HUES64 (cell line): Measurements from ENCODE around the gene TM9SF4.

ENCODE experiments used
- H3K27ac ChIP-seq: 2 replicates; pipeline ENCODE4 v1.7.0; 2013; ENCODE audit warnings: low read depth, low read length, inconsistent platforms
- H3K27me3 ChIP-seq: 2 replicates; pipeline ENCODE4 v1.6.1; 2013; ENCODE audit warnings: mild to moderate bottlenecking, low read length; ENCODE audit not compliant: insufficient read depth
- H3K36me3 ChIP-seq: 2 replicates; pipeline ENCODE4 v1.6.1; 2013; ENCODE audit warnings: mild to moderate bottlenecking, low read length; ENCODE audit not compliant: insufficient read depth
- H3K4me1 ChIP-seq: 2 replicates; pipeline ENCODE4 v1.6.1; 2013; ENCODE audit warnings: mild to moderate bottlenecking, low read length, moderate library complexity; ENCODE audit not compliant: insufficient read depth
- H3K4me3 ChIP-seq: 2 replicates; pipeline ENCODE4 v1.5.1; 2013; ENCODE audit warnings: mild to moderate bottlenecking, low read length, moderate library complexity
- H3K9ac ChIP-seq: 2 replicates; pipeline ENCODE4 v1.6.1; 2013; ENCODE audit warnings: mild to moderate bottlenecking, low read depth, low read length
- H3K9me3 ChIP-seq: 2 replicates; pipeline ENCODE4 v1.6.1; 2013; ENCODE audit warnings: low read depth, low read length; ENCODE audit not compliant: insufficient read depth
- WGBS: fragments of 150-250, 120-280 bp; methylation state at CpG from one replicate; pipeline ENCODE4 v1.1.7; 2013; ENCODE audit warnings: missing lambda C conversion rate; 5-methylcytosine and 5-hydroxymethylcytosine counted together

TM9SF4 gene

DNA sequence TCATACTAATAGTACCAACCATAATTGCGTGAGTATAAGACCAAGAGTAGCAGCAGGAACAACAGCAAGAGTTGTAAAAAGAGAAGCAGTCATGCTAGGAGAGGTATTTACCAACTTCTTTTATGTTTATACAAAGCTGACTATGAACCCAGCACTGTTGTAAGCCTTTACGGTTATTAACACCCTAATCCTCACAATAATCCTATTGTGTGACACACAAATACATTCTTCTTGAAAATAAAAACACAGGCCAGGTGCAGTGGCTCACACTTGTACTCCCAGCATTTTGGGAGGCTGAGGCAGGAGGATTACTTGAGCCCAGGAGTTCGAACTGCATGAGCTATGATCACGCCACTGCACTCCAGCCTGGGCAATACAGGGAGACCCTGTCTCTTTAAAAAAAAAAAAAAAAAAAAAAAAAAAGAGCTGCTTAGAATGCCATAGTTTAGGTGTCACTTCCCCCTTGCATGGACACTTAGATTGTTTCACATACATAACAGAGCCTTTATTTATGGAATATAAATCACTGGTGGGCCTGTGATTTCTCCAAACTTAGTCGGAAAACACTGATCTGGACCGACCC lies 37.3 kb upstream of the TM9SF4 start:
- Histone ChIP-seq H3K4me1 (no peaks in the 10 kb centered on the region), H3K27me3 (no peaks in the 10 kb centered on the region), H3K9ac (no peak overlapping the region), H3K9me3 (no peaks in the 10 kb centered on the region), H3K36me3 (no peaks in the 10 kb centered on the region), H3K27ac (no peak overlapping the region), H3K4me3 (no peak overlapping the region)
- 86% methylated on average over 6 of the region's 6 CpGs for WGBS

DNA sequence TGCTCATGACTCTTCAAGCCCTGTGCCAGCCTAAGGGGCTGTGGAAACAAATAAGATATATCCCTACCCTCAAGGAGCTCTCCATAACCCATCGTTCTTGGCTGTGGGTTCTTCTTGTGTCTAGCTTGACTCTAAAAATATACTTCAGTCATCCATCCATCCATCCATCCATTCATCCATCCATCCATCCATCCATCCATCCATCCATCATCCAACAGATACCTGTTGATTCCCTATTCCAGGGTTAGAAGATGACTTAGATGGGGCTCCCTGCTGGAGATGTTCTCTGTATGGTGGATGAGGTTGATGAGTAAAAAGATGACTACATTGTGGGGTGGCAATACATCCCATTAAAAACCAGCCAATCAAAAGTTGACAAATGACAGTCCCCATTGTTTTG lies 34.0 kb upstream of the TM9SF4 start:
- H3K27me3 ChIP-seq, result no peaks in the 10 kb centered on the region
- H3K9me3 ChIP-seq, result no peaks in the 10 kb centered on the region
- no peak overlapping the region for H3K27ac ChIP-seq
- no peak overlapping the region for H3K4me3 ChIP-seq
- H3K9ac ChIP-seq, result no peak overlapping the region
- no peaks in the 10 kb centered on the region for H3K36me3 ChIP-seq
- 85% methylated on average over 1 of the region's 1 CpG for WGBS
- H3K4me1 ChIP-seq, result no peaks in the 10 kb centered on the region

DNA sequence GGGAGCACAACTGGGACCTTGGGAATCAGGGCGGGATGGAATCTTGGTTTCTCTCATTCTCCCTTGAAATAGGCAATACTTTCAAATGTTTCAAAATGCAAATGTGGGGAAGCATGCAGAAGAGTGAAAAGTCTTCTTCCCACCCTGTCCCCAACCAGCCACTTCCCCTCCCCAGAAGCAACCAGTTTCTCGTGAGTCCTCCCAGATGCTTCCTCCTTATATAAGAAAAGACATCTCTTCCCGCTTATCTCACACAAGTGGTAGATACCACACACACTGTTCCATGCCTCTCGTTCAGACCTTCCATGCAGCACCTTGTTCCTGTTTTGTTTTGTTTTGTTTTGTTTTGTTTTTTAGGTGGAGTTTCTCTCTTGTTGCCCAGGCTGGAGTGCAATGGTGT lies 32.3 kb upstream of the TM9SF4 start:
- Histone ChIP-seq H3K4me1 (no peaks in the 10 kb centered on the region), H3K27me3 (no peaks in the 10 kb centered on the region), H3K4me3 (no peak overlapping the region), H3K36me3 (no peaks in the 10 kb centered on the region), H3K9ac (no peak overlapping the region), H3K9me3 (no peaks in the 10 kb centered on the region), H3K27ac (no peak overlapping the region)
- WGBS, result 90% methylated on average over 3 of the region's 4 CpGs

DNA sequence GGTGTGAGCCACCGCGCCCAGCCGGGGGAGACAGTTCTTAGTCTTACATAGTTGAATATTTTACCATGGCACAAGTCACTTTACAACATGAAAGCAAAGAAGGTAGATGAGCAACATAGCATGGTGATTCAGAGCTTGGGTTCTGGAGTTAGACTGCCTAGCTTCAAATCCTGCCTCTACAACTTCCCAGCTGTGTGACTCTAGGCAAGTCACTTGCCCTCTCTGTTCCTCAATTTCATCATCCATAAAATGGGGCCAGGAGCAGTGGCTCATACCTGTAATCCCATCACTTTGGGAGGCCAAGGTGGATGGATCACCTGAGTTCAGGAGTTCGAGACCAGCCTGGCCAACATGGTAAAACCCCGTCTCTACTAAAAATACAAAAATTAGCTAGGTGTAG lies 31.2 kb upstream of the TM9SF4 start:
- 68% methylated on average over 4 of the region's 5 CpGs for WGBS
- no peaks in the 10 kb centered on the region for H3K9me3 ChIP-seq

DNA sequence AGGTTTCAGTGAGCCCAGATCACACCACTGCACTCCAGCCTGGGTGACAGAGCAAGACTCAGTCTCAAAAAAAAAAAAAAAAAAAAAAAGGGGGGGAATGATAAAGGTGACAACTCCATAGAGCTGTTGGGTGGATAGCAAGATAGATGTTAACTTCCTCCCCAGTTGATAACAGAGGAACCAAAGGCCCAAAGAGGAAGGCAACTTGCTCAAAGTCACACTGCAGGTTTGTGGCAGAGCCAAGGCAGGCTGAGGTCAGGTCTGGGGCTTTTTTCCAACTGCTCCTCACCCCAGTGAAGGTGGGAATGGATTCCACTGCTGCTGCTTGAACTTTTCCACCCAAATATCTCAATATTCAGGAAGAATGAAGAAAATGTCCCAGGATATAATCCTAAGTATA lies 30.7 kb upstream of the TM9SF4 start:
- H3K36me3 ChIP-seq, result no peaks in the 10 kb centered on the region

More for the DNA sequence above, 31.2 kb upstream of the TM9SF4 start:
- Histone ChIP-seq H3K9ac (no peak overlapping the region), H3K36me3 (no peaks in the 10 kb centered on the region), H3K4me3 (no peak overlapping the region), H3K27ac (no peak overlapping the region), H3K27me3 (no peaks in the 10 kb centered on the region), H3K4me1 (no peaks in the 10 kb centered on the region)

DNA sequence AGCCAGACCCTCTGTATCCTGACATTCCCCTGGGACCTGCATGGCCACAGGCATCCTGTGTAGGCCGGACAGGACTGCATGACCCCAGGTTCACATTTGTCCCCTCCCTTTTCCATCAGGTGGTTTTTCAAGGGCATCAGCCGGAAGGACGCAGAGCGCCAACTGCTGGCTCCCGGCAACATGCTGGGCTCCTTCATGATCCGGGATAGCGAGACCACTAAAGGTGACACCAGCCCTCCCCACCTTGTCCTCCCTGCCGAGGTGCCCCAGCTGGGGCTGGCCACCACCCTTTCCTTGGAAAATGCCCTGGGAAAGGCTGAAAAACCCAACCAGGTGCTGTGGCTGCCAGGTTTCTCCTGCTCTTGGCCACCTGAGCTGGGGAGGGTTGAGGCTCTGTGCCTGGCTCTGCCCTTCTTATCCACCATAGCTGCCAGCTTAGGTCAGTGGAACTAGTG lies 29.8 kb upstream of the TM9SF4 start:
- no peak overlapping the region for H3K27ac ChIP-seq
- H3K27me3 ChIP-seq, result no peaks in the 10 kb centered on the region
- no peaks in the 10 kb centered on the region for H3K36me3 ChIP-seq
- no peaks in the 10 kb centered on the region for H3K9me3 ChIP-seq
- 78% methylated on average over 8 of the region's 8 CpGs for WGBS
- no peak overlapping the region for H3K9ac ChIP-seq
- H3K4me1 ChIP-seq, result no peaks in the 10 kb centered on the region
- no peak overlapping the region for H3K4me3 ChIP-seq

More for the DNA sequence above, 30.7 kb upstream of the TM9SF4 start:
- H3K27ac ChIP-seq, result no peak overlapping the region
- no peaks in the 10 kb centered on the region for H3K27me3 ChIP-seq
- no peak overlapping the region for H3K4me3 ChIP-seq
- no peak overlapping the region for H3K9ac ChIP-seq
- no peaks in the 10 kb centered on the region for H3K9me3 ChIP-seq
- H3K4me1 ChIP-seq, result no peaks in the 10 kb centered on the region

DNA sequence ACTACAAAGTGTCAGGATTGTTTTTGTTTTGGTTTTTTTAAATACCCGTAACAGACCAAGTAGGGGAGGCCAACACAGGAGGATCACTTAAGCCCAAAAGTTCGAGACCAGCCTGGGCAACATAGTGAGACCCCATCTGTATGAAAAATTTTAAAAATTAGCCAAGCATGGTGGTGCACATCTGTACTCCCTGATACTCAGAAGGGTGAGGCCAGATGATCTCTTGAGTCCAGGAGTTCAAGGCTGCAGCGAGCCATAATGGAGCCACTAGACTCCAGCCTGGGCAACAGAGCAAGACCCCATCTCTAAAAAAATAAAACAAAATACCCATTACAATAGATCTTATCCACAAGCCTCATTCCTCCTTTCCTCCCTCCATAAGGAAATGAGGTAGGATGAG lies 28.7 kb upstream of the TM9SF4 start:
- WGBS, result 94% methylated on average over 2 of the region's 3 CpGs

DNA sequence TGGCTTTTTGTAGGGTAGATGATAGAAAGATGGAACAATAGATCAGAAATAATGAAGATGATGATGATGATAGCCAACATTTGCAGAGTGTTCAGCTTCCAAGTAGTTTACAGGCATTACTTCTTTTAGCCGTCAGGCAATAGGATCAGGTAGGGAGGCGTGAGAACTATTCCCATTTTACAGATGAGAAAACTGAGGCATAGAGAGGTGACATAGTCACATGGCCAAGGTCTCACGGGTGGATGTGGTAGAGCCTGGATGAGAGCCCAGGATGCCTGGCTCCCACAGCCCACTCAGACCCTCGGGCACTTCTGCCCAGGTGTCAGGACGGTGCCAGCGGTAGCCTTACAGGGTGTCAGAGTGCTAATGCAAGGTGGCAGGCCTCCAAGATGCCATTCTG lies 26.0 kb upstream of the TM9SF4 start:
- Histone ChIP-seq H3K27me3 (no peaks in the 10 kb centered on the region), H3K9me3 (no peaks in the 10 kb centered on the region), H3K4me3 (no peak overlapping the region), H3K9ac (no peak overlapping the region), H3K4me1 (no peaks in the 10 kb centered on the region), H3K27ac (no peak overlapping the region), H3K36me3 (no peaks in the 10 kb centered on the region)
- WGBS, result 89% methylated on average over 6 of the region's 6 CpGs

More for the DNA sequence above, 28.7 kb upstream of the TM9SF4 start:
- no peak overlapping the region for H3K4me3 ChIP-seq
- no peak overlapping the region for H3K27ac ChIP-seq
- no peaks in the 10 kb centered on the region for H3K4me1 ChIP-seq
- no peaks in the 10 kb centered on the region for H3K36me3 ChIP-seq
- H3K9me3 ChIP-seq, result no peaks in the 10 kb centered on the region
- no peak overlapping the region for H3K9ac ChIP-seq
- H3K27me3 ChIP-seq, result no peaks in the 10 kb centered on the region

DNA sequence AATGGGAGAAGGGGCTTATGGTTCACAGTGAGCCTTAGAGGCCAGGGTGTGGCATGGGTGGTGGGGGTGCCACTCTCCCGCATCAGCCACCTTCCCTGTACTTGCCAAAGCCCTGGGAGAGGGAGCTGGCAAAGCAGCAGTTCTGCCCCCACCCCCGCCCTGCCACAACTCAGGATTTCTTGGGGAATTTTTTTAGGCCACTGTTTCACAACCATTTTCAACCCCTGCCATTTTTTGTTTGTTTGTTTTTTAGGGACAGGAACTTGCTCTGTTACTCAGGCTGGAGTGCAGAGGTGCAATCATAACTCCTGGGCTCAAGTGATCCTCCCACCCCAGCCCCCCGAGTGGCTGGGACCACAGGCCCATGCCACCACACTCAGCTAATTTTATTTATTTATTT lies 22.4 kb upstream of the TM9SF4 start:
- 98% methylated on average over 3 of the region's 3 CpGs for WGBS
- no peaks in the 10 kb centered on the region for H3K9me3 ChIP-seq
- no peak overlapping the region for H3K4me3 ChIP-seq
- H3K27ac ChIP-seq, result no peak overlapping the region
- H3K27me3 ChIP-seq, result no peaks in the 10 kb centered on the region
- no peaks in the 10 kb centered on the region for H3K36me3 ChIP-seq
- peaks cover 27% of the 10 kb centered on the region for H3K4me1 ChIP-seq
- no peak overlapping the region for H3K9ac ChIP-seq

DNA sequence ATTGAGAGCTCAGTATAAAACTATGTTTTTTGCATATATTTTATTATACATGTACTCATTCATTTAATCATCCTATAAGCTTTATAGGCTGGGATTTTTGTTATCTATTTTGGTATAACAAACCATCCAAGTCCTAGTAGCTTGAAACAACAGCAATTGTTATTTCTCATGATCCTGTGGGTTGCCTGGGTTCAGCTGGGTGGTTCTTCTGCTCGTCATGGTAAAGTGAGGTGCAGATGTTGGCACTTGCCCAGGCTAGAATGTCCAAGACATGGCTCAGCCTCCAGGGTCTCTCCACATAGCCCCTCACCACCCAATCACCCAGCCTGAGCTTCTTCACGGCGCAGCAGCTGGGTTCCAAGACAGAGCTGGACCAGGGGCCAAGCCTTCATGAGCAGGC lies 20.8 kb upstream of the TM9SF4 start:
- peaks cover 27% of the 10 kb centered on the region for H3K4me1 ChIP-seq
- H3K4me3 ChIP-seq, result no peak overlapping the region
- H3K9me3 ChIP-seq, result no peaks in the 10 kb centered on the region
- H3K36me3 ChIP-seq, result no peaks in the 10 kb centered on the region
- no peak overlapping the region for H3K9ac ChIP-seq
- H3K27ac ChIP-seq, result peak overlapping the region; percentile 82; the same call in 1 of the 2 replicates
- no peaks in the 10 kb centered on the region for H3K27me3 ChIP-seq
- WGBS, result 95% methylated on average over 3 of the region's 3 CpGs

DNA sequence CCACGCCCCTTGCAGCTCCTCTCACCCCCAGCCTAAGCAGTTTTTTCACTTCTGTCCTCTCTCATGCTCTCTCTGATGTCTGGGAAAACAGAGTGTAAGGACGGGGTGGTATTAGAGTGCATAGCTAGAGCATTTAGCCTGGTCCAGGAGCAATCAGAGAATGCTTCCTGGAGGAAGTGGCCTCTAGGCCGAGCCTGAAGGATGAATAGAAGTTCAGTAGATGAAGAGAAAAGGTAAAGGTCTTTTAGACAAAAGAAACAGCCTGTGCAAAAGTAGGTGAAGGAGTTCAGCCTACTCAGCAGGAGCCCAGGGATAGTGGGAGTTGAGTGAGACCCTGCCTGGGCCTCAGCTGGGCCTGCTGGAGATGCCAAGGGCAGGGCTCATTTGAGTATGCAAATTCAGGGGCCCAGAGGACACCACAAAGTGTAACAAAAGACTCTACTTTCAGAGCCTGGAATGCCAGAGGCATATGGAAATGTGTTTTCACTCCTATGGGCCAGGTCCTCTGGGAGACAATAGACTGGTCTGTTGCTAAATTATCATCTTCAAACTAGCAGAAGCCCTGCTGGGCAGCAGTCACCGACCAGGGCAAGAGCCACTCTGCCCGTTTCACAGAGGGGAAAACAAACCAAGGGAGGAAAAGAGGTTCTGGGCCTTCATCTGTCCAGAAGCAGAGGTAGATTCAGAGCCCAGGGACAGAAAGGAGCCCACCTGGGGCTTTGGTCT lies 19.7 kb upstream of the TM9SF4 start:
- peaks cover 27% of the 10 kb centered on the region for H3K4me1 ChIP-seq
- peak overlapping the region; percentile 91 for H3K27ac ChIP-seq
- H3K9me3 ChIP-seq, result no peaks in the 10 kb centered on the region
- H3K9ac ChIP-seq, result peak overlapping the region; percentile 14; the same call in 1 of the 2 replicates
- WGBS, result 23% methylated on average over 5 of the region's 5 CpGs
- no peak overlapping the region for H3K4me3 ChIP-seq
- no peaks in the 10 kb centered on the region for H3K36me3 ChIP-seq
- no peaks in the 10 kb centered on the region for H3K27me3 ChIP-seq
